Inferior parietal cortex (tissue), 1 donor: ENCODE results near the gene DGCR8.

Source experiments
- DNase-seq: peaks from one replicate; pipeline ENCODE4 v3.0.0-alpha.2; 2016; ENCODE audit errors: extremely low spot score

Gene DGCR8

DNA sequence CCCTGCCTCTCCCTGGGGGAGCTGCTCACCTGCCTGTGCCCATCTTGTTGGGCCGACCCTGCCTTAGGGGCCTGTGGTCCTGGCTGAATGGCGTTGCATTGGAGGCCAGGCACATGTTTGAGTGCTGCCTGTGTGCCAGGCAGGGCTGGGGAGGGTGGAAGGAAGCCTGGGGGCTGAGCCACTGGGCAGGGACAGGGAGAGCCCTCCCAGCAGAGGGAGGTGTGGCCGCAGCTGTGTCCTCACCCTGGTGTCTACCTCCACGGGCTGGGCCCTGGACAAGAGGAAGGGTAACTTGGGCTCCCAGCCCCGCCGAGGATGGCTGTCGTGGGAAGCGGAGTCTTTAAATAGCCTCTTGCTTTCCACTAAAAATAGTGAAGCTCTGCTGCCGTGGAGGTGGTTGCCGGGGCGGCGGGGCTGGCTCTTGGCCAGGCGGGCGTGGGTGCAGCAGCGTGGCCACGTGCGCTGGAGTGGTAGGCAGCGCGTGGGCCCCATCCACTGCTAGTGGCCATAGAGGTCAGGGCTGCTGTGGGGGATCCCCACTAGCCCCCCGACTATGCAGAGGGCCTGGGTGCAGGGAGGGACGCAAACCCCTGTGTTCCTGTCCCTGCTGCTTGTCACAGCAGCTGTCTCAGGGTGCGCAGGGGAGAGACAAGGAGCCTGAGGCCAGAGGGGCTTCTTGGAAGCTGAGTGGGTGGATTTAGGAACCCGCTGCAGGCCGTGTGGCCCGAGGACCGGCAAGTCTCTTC, 57.8 kb downstream of the DGCR8 start:
- DNase-seq, result peak; percentile 44

DNA sequence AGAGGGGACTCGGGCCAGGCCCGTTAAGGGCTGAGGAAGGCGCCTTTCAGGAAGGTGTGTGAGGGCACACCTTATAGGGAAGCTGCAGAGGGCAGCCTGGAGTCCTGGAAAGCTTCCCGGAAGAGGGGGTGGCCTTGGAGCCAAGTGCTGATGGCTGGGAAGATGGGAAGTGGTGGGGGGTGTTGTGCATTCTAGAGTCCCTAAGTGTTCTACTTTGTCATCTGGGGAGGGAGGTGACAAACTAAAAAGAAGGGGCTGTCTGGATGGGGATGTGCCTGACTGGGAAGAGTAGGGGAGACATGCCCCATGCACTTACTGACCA, 58.3 kb downstream of the DGCR8 start:
- no peak for DNase-seq

DNA sequence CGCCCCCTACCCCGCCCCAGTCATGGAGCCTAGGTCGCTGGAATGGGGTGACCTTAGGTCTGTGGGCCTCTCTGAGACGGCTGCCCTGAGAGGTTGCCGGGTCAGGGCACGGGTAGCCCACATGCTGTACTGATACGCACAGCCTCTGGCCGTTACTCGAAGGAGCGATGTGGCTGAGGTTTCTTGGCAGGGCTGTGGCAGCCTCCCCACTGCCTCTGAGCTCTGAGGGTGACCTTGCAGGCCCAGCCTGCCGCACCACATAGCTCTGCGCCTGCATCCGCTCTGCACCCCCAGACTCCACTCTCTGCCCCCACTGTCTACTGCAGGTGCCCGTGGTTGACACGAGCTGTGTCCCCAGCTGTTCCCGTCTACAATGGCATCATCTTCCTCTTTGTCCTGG, 58.8 kb downstream of the DGCR8 start:
- no peak for DNase-seq

DNA sequence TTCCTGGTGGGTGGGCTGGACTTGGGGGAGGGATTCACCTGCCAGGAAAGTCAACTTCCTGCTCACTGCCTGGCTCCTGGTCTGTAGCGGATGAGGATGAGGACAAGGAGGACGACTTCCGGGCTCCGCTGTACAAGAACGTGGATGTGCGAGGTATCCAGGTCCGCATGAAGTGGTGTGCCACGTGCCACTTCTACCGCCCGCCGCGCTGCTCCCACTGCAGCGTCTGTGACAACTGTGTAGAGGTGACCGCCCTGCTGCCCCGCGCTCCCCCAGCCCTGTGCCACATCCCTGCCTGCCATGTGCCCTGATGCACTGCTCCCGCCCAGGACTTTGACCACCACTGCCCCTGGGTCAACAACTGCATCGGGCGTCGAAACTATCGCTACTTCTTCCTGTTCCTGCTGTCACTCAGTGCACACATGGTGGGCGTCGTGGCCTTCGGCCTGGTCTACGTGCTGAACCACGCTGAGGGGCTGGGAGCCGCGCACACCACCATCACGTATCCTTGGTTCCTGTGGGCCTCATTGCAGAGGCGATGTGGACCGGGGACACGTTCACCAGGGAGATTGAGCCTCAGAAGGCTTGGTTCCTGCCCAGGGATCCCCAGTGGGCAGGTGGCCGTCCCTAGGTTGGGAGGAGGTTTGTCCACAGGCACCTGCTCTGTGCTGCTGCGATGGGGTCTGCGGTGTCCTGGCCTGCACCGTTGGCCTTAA, 59.5 kb downstream of the DGCR8 start:
- DNase-seq, result no peak

DNA sequence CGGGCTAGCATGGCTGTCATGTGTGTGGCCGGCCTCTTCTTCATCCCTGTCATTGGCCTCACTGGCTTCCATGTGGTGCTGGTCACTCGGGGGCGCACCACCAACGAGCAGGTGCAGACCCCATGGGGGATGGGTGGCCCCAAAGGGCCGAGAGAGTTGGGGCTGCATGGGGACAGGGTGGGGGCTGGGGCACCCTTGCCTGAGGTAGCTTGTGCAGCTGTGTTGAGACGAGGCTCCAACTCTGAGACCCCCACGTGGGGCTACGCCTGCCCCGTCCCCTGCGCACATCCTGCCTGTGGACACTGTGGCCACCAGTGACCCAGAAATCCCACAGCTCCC, 60.0 kb downstream of the DGCR8 start:
- DNase-seq, result no peak

DNA sequence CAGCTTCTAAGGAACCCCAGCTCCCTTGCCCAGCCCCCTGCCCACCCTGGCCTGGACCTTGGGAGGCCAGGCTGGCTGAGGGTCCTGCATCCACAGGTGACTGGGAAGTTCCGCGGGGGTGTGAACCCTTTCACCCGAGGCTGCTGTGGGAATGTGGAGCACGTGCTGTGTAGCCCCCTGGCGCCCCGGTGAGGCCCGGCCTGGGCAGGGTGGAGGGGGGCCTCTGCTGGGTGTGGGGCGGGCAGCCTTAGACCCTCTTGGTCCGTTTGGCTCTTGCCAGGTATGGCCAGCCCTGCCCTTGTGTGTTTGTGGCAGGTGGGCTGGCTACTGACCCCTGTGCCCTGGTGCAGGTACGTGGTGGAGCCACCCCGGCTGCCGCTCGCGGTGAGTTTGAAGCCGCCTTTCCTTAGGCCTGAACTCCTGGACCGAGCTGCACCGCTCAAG, 60.5 kb downstream of the DGCR8 start:
- DNase-seq, result no peak

DNA sequence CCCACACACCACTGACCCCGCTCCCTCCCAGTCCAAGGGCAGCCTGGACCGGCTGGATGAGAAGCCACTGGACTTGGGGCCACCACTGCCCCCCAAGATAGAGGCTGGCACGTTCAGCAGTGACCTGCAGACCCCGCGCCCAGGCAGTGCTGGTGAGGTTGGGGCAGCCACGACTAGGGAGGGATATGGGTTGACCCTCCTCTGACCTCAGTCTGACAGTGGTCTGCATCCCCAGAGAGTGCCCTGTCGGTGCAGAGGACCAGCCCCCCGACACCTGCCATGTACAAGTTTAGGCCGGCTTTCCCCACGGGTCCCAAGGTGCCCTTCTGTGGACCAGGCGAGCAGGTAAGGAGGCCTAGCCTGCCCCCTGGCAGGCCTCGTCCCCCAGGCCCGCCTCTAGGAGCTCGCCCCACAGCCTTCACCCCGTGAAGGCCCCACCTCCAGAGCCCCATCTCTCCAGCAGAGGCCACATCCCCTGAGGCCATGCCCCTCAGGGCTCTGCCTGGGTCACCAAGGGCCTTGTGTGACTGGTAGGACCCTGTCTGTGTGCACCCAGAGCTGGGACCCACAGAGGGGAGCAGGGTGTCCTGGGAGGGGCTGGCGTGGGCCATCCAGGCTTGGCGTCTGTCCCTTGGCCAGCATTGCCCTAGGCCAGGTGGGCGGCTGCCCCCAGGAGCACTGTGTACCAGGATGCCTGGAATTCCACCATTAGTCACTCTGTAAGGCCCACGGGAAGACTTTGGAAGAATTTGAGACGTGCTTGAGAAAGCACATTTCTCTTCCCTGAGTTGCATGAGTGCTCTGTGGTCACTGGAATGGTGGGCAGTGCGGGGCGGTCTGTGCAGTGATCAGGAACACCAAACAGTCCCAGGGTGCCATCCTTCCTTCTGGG, 61.4 kb downstream of the DGCR8 start:
- no peak for DNase-seq

DNA sequence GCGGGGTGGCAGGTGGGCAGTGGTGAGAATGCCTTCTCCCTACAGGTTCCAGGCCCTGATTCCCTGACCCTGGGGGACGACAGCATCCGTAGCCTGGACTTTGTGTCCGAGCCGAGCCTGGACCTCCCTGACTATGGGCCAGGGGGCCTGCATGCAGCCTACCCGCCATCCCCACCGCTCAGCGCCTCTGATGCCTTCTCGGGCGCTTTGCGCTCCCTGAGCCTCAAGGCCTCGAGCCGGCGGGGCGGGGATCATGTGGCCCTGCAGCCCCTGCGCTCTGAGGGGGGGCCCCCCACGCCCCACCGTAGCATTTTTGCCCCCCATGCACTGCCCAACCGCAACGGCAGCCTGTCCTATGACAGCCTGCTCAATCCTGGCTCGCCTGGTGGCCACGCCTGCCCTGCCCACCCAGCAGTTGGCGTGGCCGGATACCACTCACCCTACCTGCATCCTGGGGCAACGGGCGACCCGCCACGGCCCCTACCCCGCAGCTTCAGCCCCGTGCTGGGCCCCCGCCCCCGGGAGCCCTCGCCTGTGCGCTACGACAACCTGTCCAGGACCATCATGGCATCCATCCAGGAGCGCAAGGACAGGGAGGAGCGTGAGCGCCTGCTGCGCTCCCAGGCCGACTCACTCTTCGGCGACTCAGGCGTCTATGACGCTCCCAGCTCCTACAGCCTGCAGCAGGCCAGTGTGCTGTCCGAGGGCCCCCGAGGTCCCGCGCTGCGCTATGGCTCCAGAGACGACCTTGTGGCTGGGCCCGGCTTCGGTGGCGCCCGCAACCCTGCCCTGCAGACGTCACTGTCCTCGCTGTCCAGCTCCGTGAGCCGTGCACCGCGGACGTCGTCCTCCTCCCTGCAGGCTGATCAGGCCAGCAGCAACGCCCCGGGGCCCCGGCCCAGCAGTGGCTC, 62.9 kb downstream of the DGCR8 start:
- no peak for DNase-seq

DNA sequence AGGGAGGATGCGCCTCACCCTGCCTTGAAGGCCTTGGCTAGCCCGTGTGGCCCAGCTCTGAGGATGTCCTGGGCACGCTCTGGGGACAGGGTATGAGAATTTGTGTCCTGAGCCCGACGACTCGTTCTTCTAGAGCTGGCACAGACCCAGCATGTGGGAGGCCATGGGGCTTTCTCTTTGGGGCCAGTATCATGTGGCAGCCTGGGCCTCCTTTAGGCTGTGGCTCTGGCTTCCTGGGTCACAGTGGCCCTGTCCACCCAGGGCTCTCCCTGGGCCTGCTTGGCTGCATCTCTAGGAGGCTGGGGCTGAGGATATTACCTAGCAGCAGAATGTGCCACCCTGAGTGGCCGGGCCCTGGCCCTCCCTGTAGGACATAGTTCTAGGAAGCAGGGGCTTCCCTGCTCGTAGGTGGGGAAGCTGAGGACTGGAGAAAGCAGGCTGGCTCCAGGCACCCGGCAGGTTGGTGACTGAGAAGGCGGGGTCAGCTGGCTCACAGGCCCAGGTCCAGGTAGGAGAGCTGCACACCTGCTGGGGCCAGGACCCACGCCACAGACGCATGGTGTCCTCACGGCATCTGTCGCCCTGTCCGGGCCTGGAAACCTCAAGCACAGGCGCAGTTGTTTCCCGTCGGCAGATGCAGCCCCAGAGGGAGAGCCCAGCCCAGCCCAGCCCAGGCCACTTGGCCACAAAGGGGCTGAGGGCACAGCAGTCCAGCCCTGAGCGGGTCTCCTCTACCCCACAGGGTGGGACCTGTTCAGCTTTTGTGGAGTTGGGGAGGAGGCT, 64.0 kb downstream of the DGCR8 start:
- no peak for DNase-seq

DNA sequence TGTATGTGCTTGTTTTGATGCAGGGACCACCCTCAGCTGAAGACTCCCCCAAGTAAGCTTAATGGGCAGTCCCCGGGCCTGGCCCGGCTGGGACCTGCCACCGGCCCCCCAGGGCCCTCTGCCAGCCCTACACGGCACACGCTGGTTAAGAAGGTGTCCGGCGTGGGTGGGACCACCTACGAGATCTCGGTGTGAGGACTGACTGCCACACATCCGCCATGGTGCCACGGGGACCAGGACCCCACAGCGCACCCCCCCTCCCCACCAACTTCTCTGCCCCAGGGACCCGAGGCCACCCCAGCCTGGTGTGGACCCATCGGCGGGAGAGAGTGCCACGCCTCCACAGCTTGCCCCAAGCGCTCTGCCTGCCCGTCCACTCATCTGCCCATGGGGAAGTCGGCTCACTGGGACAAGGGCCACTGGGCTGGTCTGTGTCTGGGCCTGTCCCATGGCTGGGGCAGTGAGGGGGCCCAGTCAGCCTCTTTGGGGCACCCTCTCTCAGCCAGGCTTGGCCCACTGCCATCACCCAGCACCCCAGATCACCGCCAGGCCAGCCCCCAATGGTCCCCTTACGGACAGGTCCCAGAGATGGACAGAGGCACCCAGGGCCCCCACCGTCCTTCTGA, 65.3 kb downstream of the DGCR8 start:
- DNase-seq, result no peak

DNA sequence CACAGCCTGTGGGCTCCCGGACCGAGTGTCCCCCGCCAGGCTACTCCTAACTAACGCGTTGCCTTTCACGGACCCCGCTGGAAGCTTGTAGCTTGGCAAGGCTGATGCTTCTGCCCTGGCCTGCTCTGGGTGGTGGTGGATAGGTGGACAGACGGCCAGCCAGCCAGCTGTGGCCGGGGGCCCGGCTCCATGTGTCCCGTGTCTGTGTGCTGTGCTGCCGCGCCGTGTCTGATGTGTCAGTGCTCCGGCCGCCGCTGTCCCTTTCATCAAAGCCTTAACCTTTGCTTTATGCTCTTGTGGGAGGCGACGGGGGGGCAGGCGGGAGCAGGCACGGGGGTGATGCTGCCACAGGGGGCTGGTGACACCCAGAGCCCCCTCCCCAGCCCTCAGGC, 65.8 kb downstream of the DGCR8 start:
- no peak for DNase-seq

DNA sequence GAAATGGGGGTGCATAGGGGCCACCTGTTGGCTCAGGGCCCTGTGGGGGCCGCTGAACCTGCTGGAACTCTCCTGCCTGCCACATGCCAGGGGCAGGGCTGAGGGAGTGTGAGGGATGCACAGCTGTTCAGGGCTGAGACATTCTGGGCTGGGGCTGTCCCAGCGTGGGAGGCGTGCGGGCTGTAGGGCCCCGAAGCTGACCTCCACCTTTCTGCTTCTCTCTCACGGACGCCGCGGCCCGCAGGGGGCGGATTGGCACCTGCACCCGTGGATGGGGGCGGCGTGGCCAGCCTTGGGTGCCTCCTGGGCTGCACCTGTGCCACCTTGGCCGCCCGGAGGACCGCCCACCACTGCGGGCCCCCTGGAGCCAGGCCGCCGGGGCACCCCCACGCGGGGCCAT, 66.7 kb downstream of the DGCR8 start:
- DNase-seq, result no peak

DNA sequence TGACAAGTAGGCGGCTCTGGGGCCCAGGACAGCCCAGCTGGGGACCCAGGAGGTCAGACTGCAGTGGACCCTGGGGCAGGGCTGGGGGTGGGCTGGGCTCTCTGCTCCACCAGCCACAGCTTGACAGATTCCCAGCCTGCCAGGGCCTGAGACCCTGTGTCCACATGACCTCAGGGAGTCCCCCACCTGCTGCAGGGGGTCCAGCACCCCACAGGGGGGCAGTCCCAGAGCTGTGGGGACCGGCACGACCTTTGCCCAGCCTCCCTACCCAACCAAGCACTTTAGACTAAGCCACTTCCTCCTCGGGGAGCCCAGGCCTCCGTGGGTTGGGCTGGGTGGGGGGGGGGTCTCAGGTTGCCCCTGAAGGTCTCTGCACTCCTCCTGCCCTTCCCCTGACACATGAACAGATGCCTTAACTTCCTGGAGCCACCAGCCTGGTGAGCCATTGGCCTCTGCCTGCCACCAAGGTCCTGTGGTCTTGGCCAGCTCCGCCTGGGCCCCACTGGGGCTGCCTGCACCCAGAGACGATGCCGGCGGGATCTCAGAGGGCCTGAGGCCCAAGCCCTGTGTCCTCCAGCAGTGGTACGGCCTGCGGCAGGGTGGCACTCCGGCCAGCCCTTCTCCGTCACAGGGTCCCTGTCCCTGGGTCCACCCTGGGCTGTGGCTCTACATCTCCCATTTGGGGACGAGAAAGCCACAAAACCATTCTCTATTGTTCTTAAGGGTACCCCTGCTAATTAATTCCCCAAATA, 67.4 kb downstream of the DGCR8 start:
- DNase-seq, result no peak

DNA sequence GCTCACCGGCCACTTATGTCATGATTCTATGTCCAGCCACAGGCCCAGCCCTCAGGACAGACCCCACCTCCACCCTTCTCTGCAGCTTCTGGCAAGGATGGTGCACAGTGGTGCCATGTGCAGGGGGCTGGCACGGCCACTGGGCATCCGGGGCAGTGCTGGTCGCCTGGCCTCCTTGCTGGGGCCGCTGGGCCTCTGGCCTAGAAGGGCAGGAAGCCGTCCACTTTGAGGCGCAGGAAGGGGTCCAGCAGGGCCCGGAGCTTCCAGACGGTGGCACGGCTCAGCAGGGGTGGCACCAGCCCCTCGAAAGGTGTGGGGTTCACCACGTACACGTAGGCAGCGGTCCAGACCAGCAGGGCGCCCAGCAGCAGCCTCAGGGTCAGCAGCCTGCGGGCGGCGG, 68.4 kb downstream of the DGCR8 start:
- DNase-seq, result no peak

DNA sequence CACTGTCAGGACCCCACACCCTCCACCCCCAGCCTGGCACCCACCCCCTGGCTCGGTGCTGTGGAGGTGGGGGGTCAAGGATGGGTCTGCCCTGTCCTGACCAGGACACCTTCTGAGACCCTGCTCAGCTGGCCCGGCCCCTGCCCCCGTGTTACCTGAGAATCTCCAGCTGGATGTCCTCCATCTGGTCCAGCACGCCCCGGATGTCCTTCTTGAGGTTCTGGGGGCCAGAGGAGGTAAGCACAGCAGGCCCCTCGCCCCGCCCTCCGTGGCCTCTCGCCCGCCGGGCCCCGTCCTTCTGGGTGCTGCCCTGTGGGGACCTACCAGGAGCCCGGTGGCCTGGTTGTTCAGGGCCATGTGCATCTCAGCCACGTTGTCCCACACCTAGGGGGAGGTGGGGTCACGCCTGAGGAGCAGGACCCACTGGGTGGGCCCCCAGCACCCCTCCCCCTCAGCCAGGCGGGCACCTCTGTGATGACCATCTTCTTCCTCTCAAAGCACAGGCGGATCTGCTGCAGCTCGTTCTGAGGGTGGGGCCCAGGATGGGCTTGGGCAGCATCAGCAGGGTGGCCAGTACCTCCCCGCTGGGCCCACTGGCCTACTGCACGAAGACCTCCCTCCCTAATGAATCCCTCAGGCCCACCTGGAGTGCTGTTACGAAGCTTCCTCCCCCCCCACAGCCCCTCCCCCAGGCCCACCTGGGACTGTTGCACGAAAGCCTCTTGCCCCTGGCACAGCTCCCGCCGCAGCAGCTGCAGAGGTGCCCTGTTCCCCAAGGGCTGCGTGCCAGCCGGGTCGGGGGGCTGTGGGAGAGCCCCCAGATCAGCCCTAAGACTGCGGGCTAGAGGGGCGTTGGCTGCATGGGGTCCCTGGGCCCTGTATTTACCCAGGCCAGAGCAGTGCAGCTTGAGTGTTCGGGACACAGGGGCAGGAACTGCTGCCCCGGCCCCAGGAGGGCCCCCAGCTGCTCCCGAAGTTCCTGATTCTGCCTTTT, 69.5 kb downstream of the DGCR8 start:
- DNase-seq, result no peak

DNA sequence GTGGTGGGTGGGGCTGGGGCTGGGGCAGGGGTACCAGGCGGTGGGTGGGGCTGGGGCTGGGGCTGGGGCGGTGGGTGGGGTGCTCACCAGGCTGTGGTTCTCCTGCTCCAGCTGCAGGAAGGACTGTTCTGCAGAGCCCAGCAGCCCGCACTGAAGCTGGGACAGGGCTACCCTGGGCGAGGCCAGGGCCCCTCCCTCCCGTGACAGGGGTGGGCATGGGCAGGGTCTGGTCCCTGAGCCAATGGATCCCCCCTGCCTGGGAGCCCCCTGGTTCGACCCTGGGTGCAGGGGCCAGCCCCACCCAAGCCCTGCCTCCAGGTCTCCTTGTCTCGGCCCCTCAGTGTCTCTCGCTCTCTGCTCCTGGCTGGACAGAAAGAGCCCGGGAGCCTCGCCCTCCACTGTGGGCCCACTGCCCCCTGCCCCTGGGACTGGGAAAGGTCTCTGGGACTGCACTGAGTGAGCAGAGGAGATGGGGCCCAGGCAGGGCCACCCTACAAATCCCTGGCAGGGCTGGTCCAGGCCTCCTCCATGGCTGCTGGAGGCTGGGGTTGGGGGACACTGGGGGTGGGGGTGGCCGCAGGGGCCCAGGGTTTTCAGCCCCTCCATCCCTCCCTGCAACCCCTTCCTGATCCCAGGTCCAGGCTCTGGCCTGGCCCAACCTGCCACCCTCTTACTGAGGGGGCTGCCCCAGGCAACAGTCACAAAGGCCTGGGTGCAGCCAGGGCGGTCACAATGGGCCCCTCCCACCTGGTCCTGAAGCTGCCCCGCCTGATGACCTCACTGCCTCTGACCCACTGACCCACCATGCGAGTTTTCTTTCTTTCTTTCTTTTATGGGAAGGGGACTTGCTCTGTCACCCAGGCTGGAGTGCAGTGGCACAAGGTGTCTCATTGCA, 70.6 kb downstream of the DGCR8 start, which contains the start of gene CCDC188:
Gene CCDC188 (minus strand): TSS at position 675 of the 895 bp plus-strand sequence. CDS start 69 bp downstream, at position 606.
- DNase-seq, result no peak

DNA sequence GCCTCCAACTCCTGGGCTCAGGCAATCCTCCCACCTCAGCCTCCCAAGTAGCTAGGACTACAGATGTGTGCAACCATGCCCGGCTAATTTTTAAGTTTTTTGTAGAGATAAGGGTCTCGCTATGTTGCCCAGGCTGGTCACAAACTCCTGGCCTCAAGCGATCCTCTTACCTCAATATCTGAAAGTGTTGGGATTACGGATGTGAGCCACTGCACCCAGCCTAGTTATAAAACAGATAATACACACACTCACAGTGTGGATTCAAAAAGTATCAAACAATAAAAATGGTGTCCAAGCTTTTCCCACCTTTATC, 71.2 kb downstream of the DGCR8 start:
- DNase-seq, result no peak
